CD8-positive, alpha-beta memory T cell (primary cell): ENCODE data around the gene BICDL2. TPM values are rescaled to one million over a fixed set of nuclear protein-coding genes. Genes with fewer than 3 reads are reported as not detected.
"Not testable (repeated sequence)": the region's sequence is repeated elsewhere in the genome, so short reads cannot be mapped to it uniquely, and the experiment has no call there.

Source experiments
- CTCF ChIA-PET: fragments of 350-600 bp; sonication (Branson Sonifier 250); formaldehyde crosslinking; loops from one replicate; lab custom pipeline; 2021; ENCODE audit warnings: antibody characterized with exemption; lab: Charles Lee
- POLR2A ChIA-PET: fragments of 350-600 bp; sonication (Branson Sonifier 250); formaldehyde crosslinking; loops from one replicate; lab custom pipeline; 2021; ENCODE audit warnings: antibody characterized with exemption; lab: Charles Lee
- DNase-seq, 5 donors: peaks; one replicate each; pipeline versions ENCODE4 v3.0.0 to v3.0.0-alpha.2; 2020 to 2022; ENCODE audit warnings: mixed read lengths in 1 of 5
- H3K27ac ChIP-seq: one replicate; pipeline ENCODE4 v1.7.0; 2013; ENCODE audit warnings: low read depth, mild to moderate bottlenecking, low read length, moderate library complexity
- H3K27me3 ChIP-seq: 2 replicates; pipeline ENCODE4 v1.7.0; 2013; ENCODE audit warnings: low read length, mild to moderate bottlenecking; ENCODE audit not compliant: insufficient read depth, poor library complexity, severe bottlenecking
- H3K36me3 ChIP-seq: 2 replicates; pipeline ENCODE4 v1.7.0; 2013; ENCODE audit warnings: mild to moderate bottlenecking, low read length, moderate library complexity; ENCODE audit not compliant: insufficient read depth
- H3K4me1 ChIP-seq: 2 replicates; pipeline ENCODE4 v1.7.0; 2013; ENCODE audit warnings: mild to moderate bottlenecking, low read length, moderate library complexity; ENCODE audit not compliant: insufficient read depth
- H3K4me3 ChIP-seq: 2 replicates; pipeline ENCODE4 v1.7.0; 2013; ENCODE audit warnings: mild to moderate bottlenecking, low read length
- H3K9me3 ChIP-seq: 2 replicates; pipeline ENCODE4 v1.7.0; 2013; ENCODE audit warnings: mild to moderate bottlenecking, low read length
- H3K27ac Mint-ChIP-seq, 8 donors: one replicate each; pipeline ENCODE4 v1.8.0; 2020 to 2021; ENCODE audit warnings: mixed read lengths in 8 of 8, mild to moderate bottlenecking in 6 of 8, inconsistent platforms in 3 of 8, moderate library complexity in 3 of 8
- H3K27me3 Mint-ChIP-seq, 2 donors: one replicate each; pipeline ENCODE4 v1.8.0; 2020 to 2021; ENCODE audit warnings: mixed read lengths in 2 of 2, mild to moderate bottlenecking in 1 of 2, moderate library complexity in 1 of 2
- H3K36me3 Mint-ChIP-seq, 3 donors: one replicate each; pipeline ENCODE4 v1.8.0; 2020 to 2021; ENCODE audit warnings: mixed read lengths in 3 of 3, inconsistent platforms in 1 of 3, mild to moderate bottlenecking in 1 of 3
- H3K4me1 Mint-ChIP-seq, 3 donors: one replicate each; pipeline ENCODE4 v1.8.0; 2020 to 2021; ENCODE audit warnings: mixed read lengths in 3 of 3, inconsistent platforms in 1 of 3, mild to moderate bottlenecking in 1 of 3
- H3K4me3 Mint-ChIP-seq, 7 donors: one replicate each; pipeline ENCODE4 v1.8.0; 2020 to 2021; ENCODE audit warnings: mixed read lengths in 7 of 7, mild to moderate bottlenecking in 6 of 7, moderate library complexity in 4 of 7, inconsistent platforms in 2 of 7
- H3K9me3 Mint-ChIP-seq, 5 donors: one replicate each; pipeline ENCODE4 v1.8.0; 2020 to 2022; ENCODE audit warnings: mixed read lengths in 5 of 5, mild to moderate bottlenecking in 3 of 5, moderate library complexity in 2 of 5, inconsistent platforms in 1 of 5
- polyA plus RNA-seq: library from polyadenylated mRNA; unstranded; fragments of 300-500 nt; fragmentation: Illumina TruSeq; gene quantifications from one replicate; pipeline ENCODE4 v1.2.3, GENCODE V29; 2021
- total RNA-seq, 2 experiments: library from RNA; stranded (reverse); gene quantifications; one replicate each; pipeline ENCODE4 v1.2.3, GENCODE V29; 2021

Gene BICDL2
- total and polyA plus RNA-seq, 3 experiments from 2014 or later: not detected

DNA sequence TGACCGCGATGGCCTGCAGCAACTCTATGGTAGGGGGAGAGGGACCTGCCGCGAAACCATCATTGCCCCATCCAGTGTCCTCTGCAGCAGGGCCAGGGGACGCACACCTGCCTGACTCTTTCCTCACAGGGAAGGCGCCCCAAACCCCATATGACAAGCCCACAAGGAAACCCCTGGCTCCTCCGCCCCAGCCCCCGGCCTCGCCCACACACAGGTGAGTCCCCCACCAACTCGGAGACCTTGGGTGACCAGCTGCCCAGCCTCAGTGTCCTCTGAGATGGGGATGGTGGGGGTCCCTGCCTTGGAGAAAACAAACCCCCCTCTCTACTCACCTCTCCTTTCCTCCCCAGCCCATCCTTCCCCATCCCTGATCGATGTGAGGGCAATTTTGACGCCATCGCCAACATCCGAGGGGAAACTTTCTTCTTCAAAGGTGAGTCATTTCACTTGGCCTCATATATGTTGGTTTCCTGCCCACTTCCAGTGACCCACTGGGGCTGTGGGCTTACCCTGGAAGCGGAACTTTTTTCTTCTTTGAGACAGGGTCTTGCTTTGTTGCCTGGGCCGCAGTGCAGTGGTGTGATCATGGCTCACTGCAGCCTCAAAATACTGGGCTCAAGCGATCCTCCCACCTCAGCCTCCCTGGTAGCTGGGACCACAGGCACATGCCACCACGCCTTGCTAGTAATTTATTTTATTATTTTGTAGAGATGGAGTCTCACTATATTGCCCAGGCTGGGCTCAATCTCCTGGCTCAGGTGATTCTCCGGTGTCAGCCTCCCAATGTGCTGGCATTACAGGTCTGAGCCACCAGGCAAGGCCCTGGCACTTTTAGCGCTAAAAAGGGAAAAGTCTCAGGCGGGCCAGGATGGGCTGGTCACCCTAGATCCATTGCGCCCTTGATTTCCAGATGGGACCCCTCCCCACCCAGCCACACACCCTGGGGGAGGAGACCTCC lies 20.7 kb upstream of the BICDL2 start:
- Mint-ChIP-seq H3K27me3 (no peaks in the 10 kb centered on the region), H3K36me3 (peaks cover 0 to 30% (median 6%) of the 10 kb centered on the region in 3 donors), H3K9me3 (no peaks in the 10 kb centered on the region), H3K27ac (peak overlapping the region; percentile 51 to 99 (median 86)), H3K4me3 (peak overlapping the region; percentile 37 to 96 (median 63)), H3K4me1 (peaks cover 42 to 69% (median 52%) of the 10 kb centered on the region in 3 donors)
- H3K36me3 ChIP-seq: no peaks in the 10 kb centered on the region
- no peaks in the 10 kb centered on the region for H3K9me3 ChIP-seq
- peak overlapping the region; percentile 71 for H3K4me3 ChIP-seq
- no peaks in the 10 kb centered on the region for H3K27me3 ChIP-seq
- ChIA-PET CTCF (interaction anchor here (1.1 to 6.4 kb wide), 22 partner anchors 10 to 108 kb away, joined by 3 to 190 read pairs (median 7); partner anchors contain the start of genes BICDL2, HCFC1R1, MMP25 and THOC6), POLR2A (interaction anchor here (0.6 to 2.8 kb wide), 5 partner anchors 9 to 72 kb away, joined by 3 to 28 read pairs (median 5); no protein-coding TSS in a partner anchor)
- no peak overlapping the region for H3K27ac ChIP-seq
- no peak for DNase-seq
- peaks cover 47% of the 10 kb centered on the region for H3K4me1 ChIP-seq

DNA sequence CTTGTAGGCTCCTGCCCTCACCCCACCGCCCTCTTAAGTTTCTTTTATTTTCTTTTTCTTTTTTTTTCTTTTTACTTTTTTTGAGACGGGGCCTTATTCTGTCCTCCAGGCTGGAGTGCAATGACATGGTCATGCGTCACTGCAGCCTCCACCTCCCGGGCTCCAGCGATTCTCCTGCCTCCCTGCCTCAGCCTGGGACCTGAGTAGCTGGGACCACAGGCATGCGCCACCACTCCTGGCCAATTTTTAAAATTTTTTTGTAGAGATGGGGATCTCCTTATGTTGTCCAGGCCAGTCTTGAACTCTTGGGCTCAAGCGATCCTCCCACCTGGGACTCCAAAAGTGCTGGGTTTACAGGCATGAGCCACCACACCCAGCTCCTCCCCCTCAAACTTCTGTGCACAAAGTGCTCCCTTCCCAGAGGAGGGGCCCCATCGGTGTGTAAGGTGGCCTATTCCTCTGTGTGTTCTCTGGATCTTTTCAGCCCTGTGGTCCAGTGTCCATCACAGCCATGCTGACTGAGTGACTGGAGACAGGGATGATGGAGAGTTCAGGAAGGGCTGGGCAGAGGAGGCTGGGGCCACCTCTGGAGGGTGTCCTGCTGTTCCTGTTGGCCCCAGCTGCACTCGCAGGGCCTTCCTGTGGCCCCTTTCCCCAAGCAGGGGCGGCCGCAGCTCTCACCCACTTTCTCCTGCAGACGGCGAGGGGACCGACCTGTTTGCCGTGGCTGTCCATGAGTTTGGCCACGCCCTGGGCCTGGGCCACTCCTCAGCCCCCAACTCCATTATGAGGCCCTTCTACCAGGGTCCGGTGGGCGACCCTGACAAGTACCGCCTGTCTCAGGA lies 19.8 kb upstream of the BICDL2 start:
- H3K4me1 Mint-ChIP-seq: peaks cover 43 to 67% (median 51%) of the 10 kb centered on the region in 3 donors
- H3K36me3 Mint-ChIP-seq: peaks cover 0 to 33% (median 6%) of the 10 kb centered on the region in 3 donors
- H3K4me3 ChIP-seq: no peak overlapping the region
- H3K36me3 ChIP-seq: no peaks in the 10 kb centered on the region
- no peaks in the 10 kb centered on the region for H3K27me3 ChIP-seq
- H3K27me3 Mint-ChIP-seq: no peaks in the 10 kb centered on the region
- H3K9me3 Mint-ChIP-seq: no peaks in the 10 kb centered on the region
- H3K9me3 ChIP-seq: no peaks in the 10 kb centered on the region
- H3K27ac ChIP-seq: no peak overlapping the region
- H3K27ac Mint-ChIP-seq: peak overlapping the region in 7 of 8 donors; percentile 43 to 99 (median 76)
- no peak for DNase-seq
- peak overlapping the region; percentile 59 to 96 (median 68) for H3K4me3 Mint-ChIP-seq
- peaks cover 42% of the 10 kb centered on the region for H3K4me1 ChIP-seq
- ChIA-PET CTCF (interaction anchor here (0.8 to 6.4 kb wide), 9 partner anchors 8 to 103 kb away, joined by 3 to 190 read pairs (median 3); partner anchors contain the start of genes IL32, ZNF213 and ZSCAN10), POLR2A (interaction anchor here (0.6 to 2.0 kb wide), 3 partner anchors 18 to 54 kb away, joined by 3 to 4 read pairs (median 4); no protein-coding TSS in a partner anchor)

DNA sequence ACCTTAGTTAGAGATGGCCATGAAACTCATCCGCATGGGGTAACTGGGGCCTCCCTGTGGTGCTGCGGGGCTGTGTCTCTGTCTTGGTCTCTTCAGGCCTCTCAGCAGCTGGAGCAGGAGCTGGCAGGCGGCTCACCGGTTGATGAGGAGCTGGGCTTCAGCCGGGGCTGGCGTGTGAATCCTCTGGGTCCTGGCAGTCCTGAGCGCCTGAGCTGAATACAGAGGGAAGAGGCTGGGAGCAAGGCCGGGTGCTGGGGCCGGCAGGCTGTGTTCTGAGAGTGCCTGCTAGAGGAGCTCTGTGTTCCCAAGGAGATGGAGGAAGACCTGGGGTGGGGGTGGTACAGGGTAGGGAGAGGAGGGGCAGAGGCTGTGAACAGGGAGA lies 19.0 kb upstream of the BICDL2 start:
- Mint-ChIP-seq H3K4me3 (peak overlapping the region in 6 of 7 donors; percentile 55 to 81 (median 75)), H3K27ac (peak overlapping the region in 6 of 8 donors; percentile 72 to 95 (median 90)), H3K36me3 (peaks cover 0 to 33% (median 6%) of the 10 kb centered on the region in 3 donors), H3K4me1 (peaks cover 43 to 75% (median 58%) of the 10 kb centered on the region in 3 donors)
- not testable (repeated sequence) for H3K27ac ChIP-seq, H3K9me3 ChIP-seq, H3K4me3 ChIP-seq, DNase-seq, H3K36me3 ChIP-seq, H3K27me3 Mint-ChIP-seq, H3K27me3 ChIP-seq, H3K9me3 Mint-ChIP-seq
- CTCF ChIA-PET: interaction anchor here (1.0 to 6.4 kb wide), 6 partner anchors 9 to 74 kb away, joined by 3 to 190 read pairs (median 4); partner anchors contain the start of genes IL32 and ZNF213
- H3K4me1 ChIP-seq: peaks cover 42% of the 10 kb centered on the region
- POLR2A ChIA-PET: interaction anchor here (1.4 to 2.0 kb wide), 3 partner anchors 24 to 74 kb away, joined by 3 to 8 read pairs (median 4); no protein-coding TSS in a partner anchor

DNA sequence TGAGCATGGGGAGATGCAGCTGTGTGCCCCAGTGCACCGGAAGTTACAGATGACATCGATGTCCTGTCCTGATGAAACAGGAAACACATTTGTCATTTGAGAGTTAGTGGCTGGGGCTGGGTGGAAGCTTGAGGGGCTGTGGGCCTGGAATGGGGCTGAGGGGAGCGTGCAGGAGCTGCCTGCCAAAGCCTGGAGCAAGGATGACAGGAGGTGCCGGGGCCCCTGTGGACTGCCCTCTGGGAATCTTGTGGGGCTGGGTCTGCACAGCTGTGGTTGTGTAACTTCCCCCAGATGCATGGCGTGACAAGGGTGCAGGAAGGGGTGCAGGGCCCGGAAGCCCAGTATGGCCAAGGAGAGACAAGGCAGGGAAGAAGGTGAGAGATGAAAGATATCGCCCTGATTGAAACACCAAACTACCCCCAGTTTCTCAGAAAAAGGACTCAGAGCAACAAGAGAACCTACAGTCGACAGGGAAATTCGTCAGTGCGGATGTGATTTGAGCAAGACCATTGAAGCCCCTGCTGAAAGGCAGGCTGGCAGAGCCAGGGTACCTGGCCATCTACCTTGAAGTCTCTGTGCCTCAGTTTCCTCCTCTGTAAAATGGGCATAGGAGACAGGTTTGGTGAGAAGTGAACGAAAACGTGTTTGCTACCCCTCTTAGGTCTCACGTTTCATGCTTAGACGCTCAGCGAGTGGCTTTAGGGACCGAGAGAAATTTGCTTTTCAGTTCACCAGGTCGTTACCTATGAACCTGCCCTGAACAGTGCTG lies 18.4 kb upstream of the BICDL2 start:
- POLR2A ChIA-PET: interaction anchor here (0.5 to 2.0 kb wide), 5 partner anchors 24 to 387 kb away, joined by 3 to 8 read pairs (median 4); partner anchors contain the start of gene ZNF213

DNA sequence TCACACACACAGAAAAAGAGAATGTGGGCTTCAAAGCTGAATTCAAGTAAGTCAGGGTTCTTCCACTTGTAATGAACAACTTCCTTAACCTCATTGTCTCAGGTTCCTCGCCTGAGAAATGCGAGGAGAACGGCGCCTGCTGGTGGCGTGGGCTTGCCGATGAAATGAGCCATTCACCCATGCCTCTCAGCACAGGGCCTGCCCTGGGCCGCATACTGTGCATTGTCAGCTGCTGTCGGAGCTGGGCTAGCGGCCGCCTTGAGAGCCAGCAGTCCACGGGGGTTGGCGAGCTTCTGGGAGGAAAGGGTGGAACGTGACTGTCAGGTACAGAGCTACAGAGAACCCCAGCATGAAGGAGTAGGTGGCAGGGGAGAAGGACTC lies 16.6 kb upstream of the BICDL2 start:
- peaks cover 38 to 71% (median 61%) of the 10 kb centered on the region in 3 donors for H3K4me1 Mint-ChIP-seq
- H3K27me3 Mint-ChIP-seq, H3K9me3 Mint-ChIP-seq, H3K4me3 Mint-ChIP-seq, DNase-seq, H3K9me3 ChIP-seq, H3K4me3 ChIP-seq, H3K27ac Mint-ChIP-seq, POLR2A ChIA-PET, H3K27ac ChIP-seq, H3K36me3 ChIP-seq, CTCF ChIA-PET, H3K27me3 ChIP-seq: not testable (repeated sequence)
- H3K36me3 Mint-ChIP-seq: peaks cover 0 to 26% (median 6%) of the 10 kb centered on the region in 3 donors
- H3K4me1 ChIP-seq: peaks cover 29% of the 10 kb centered on the region

More for the DNA sequence above, 18.4 kb upstream of the BICDL2 start:
- CTCF ChIA-PET: interaction anchor here (2.0 to 6.4 kb wide), 3 partner anchors 25 to 75 kb away, joined by 4 to 190 read pairs (median 82); partner anchors contain the start of gene ZNF213
- Mint-ChIP-seq H3K27ac (peak overlapping the region; percentile 72 to 98 (median 90)), H3K36me3 (peaks cover 0 to 33% (median 6%) of the 10 kb centered on the region in 3 donors), H3K4me1 (peaks cover 43 to 75% (median 58%) of the 10 kb centered on the region in 3 donors), H3K4me3 (peak overlapping the region; percentile 55 to 81 (median 75)), H3K9me3 (no peaks in the 10 kb centered on the region), H3K27me3 (no peaks in the 10 kb centered on the region)
- Histone ChIP-seq H3K4me3 (no peak overlapping the region), H3K27me3 (no peaks in the 10 kb centered on the region), H3K4me1 (peaks cover 37% of the 10 kb centered on the region), H3K27ac (no peak overlapping the region), H3K9me3 (no peaks in the 10 kb centered on the region), H3K36me3 (no peaks in the 10 kb centered on the region)
- no peak for DNase-seq

DNA sequence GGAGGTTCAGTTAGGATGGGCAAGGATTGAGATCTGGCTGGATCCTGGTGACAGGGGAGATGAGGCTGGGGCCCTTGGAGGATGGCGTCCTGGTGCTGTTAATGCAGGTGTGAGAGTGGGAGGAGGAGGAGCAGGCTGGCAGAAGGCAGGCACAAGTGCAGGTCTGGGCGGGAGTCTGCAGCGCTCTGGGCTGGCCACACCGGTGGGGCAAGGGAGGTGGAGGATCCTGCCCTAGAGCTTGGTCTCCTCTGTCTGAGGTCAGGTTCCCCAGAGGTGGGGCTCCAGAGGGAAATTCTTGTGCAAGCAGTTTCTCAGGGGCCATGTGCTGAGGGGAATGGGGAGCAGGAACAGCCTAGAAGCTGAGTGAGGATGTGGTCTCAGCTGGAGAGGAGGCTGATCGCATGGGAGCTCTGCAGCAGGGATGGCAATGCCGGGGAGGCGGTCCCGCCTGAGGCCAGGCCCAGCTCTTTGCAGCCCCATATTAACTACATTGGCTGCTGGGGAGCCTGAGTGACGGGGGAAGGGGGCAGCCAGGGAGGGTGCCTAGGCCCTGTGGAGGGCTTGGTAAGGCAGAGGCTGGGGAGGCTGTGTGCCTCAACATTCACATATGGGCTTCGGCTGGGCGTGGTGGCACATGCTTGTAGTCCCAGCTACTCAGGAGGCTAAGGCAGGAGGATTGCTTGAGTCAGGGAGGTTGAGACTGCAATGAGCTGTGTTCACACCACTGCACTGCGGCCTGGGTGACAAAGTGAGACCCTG lies 16.0 kb upstream of the BICDL2 start:
- POLR2A ChIA-PET, H3K27ac ChIP-seq, H3K9me3 Mint-ChIP-seq, H3K4me3 Mint-ChIP-seq, H3K9me3 ChIP-seq, H3K36me3 ChIP-seq, DNase-seq, H3K4me3 ChIP-seq, H3K27me3 ChIP-seq, H3K27me3 Mint-ChIP-seq: not testable (repeated sequence)
- Mint-ChIP-seq H3K27ac (peak overlapping the region in 2 of 8 donors; percentile 42 to 70), H3K36me3 (peaks cover 0 to 26% (median 6%) of the 10 kb centered on the region in 3 donors), H3K4me1 (peaks cover 40 to 72% (median 64%) of the 10 kb centered on the region in 3 donors)
- CTCF ChIA-PET: interaction anchor here (6.3 kb wide), 1 partner anchor 21 kb away, joined by 94 read pairs; no protein-coding TSS in a partner anchor
- peaks cover 27% of the 10 kb centered on the region for H3K4me1 ChIP-seq
